HepG2 (cell line): ENCODE data around the gene CAMK1D. TPM values are rescaled to one million over a fixed set of nuclear protein-coding genes. Genes with fewer than 3 reads are reported as not detected.

Experiments used
- ATAC-seq: fragments of 200-7000 bp; cut with Tn5 transposase; 3 replicates; pipeline ENCODE4 v1.9.1; 2020; ENCODE audit warnings: mild to moderate bottlenecking, moderate library complexity
- BruUV-seq: library from RNA; stranded (reverse); fragments of 400-500 nt; replicated peaks from 2 replicates; lab custom pipeline; 2021; lab: Mats Ljungman, UMichigan
- CTCF ChIA-PET: fragments of 300-600 bp; formaldehyde crosslinking; extraction: SDS; loops from one replicate; lab custom pipeline; 2021; ENCODE audit warnings: low total read pairs, inconsistent platforms, low intra/inter-chr PET ratio; lab: Yijun Ruan, JAX
- POLR2A ChIA-PET: fragments of 350-600 bp; sonication (Branson Sonifier 250); formaldehyde crosslinking; loops from one replicate; lab custom pipeline; 2020; ENCODE audit warnings: antibody characterized with exemption, inconsistent platforms; lab: Yijun Ruan, JAX
- DNase-seq: peaks from one replicate; pipeline ENCODE4 v3.0.0-alpha.2; 2015; ENCODE audit warnings: low spot score
- FAIRE-seq: peaks from 3 replicates; lab custom pipeline; 2011; peaks lifted over from hg19 to GRCh38; lab: Jason Lieb, UNC
- H2AFZ ChIP-seq: one replicate; pipeline ENCODE4 v1.6.1; 2011; ENCODE audit warnings: low read length, inconsistent platforms
- H3K27ac ChIP-seq: fragments of 300-600 bp; 3 replicates; pipeline ENCODE4 v1.8.0; 2011; ENCODE audit warnings: mixed run types, mild to moderate bottlenecking, mixed read lengths, low read length, inconsistent platforms; ENCODE audit not compliant: insufficient read depth; ENCODE audit errors: extremely low read length
- H3K27me3 ChIP-seq, 2 experiments: fragments of 200-600 bp in 1 of 2; 2 replicates in 1 of 2; 3 replicates in 1 of 2; pipeline versions ENCODE4 v1.6.0 to v1.8.0; 2011; ENCODE audit warnings: low read length in 2 of 2, mild to moderate bottlenecking in 2 of 2, moderate library complexity in 2 of 2, inconsistent platforms in 1 of 2; ENCODE audit not compliant: insufficient read depth in 2 of 2, control insufficient read depth in 1 of 2
- H3K36me3 ChIP-seq, 2 experiments: fragments of 200-600 bp in 1 of 2; replicated peaks in 1 of 2; 2 replicates in 1 of 2; 3 replicates in 1 of 2; pipeline versions ENCODE4 v1.5.1 to v1.8.0; 2011; ENCODE audit warnings: low read length in 2 of 2, inconsistent platforms in 1 of 2; ENCODE audit not compliant: insufficient read depth in 2 of 2, control insufficient read depth in 1 of 2
- H3K4me1 ChIP-seq: 2 replicates; pipeline ENCODE4 v1.5.1; 2012; ENCODE audit warnings: low read length, inconsistent platforms; ENCODE audit not compliant: insufficient read depth
- H3K4me2 ChIP-seq: 2 replicates; pipeline ENCODE4 v1.6.0; 2011; ENCODE audit warnings: low read depth, low read length, inconsistent platforms
- H3K4me3 ChIP-seq, 3 experiments: fragments of 200-600 bp in 1 of 3; sonication (generic), shearing (Covaris generic) in 1 of 3; replicated peaks in 1 of 3; 2 replicates each; pipeline ENCODE4 v1.5.1; 2011 to 2016; ENCODE audit warnings: low read length in 3 of 3, inconsistent platforms in 2 of 3, low read depth in 2 of 3, mild to moderate bottlenecking in 2 of 3, control low read depth in 1 of 3, mixed read lengths in 1 of 3; ENCODE audit not compliant: insufficient read depth in 1 of 3
- H3K79me2 ChIP-seq: one replicate; pipeline ENCODE4 v1.6.1; 2011; ENCODE audit warnings: low read length, inconsistent platforms; ENCODE audit not compliant: insufficient read depth
- H3K9ac ChIP-seq: 2 replicates; pipeline ENCODE4 v1.6.0; 2011; ENCODE audit warnings: mild to moderate bottlenecking, low read depth, low read length, inconsistent platforms; ENCODE audit not compliant: insufficient read depth
- H3K9me3 ChIP-seq: 2 replicates; pipeline ENCODE4 v1.5.1; 2012; ENCODE audit warnings: mild to moderate bottlenecking, low read length
- H4K20me1 ChIP-seq: 2 replicates; pipeline ENCODE4 v1.6.0; 2011; ENCODE audit warnings: inconsistent platforms, mild to moderate bottlenecking, low read length, moderate library complexity; ENCODE audit not compliant: insufficient read depth
- BCL6 ChIP-seq: IDR thresholded peaks from 2 replicates; pipeline ENCODE4 v1.6.1; 2016; ENCODE audit warnings: missing genetic modification reagents, missing compliant biosample characterization
- CBX1 ChIP-seq: IDR thresholded peaks from one replicate; pipeline ENCODE4 v1.6.1; 2016; ENCODE audit warnings: antibody characterized with exemption, low read depth
- MAFG ChIP-seq: sonication (generic); formaldehyde crosslinking; IDR thresholded peaks from 2 replicates; pipeline ENCODE4 v1.5.1; 2020; ENCODE audit warnings: mild to moderate bottlenecking, missing genetic modification reagents
- SIN3B ChIP-seq: fragments of 150-350 bp; IDR thresholded peaks from 2 replicates; pipeline ENCODE4 v1.6.1; 2014; ENCODE audit warnings: low read length
- ZMYM3 ChIP-seq: sonication (generic); formaldehyde crosslinking; IDR thresholded peaks from 2 replicates; pipeline ENCODE4 v1.5.1; 2020; ENCODE audit warnings: mild to moderate bottlenecking, missing genetic modification reagents
- ZNF205 ChIP-seq: IDR thresholded peaks from 2 replicates; pipeline ENCODE4 v1.6.1; 2018; ENCODE audit warnings: missing biosample characterization, missing genetic modification reagents
- ZNF567 ChIP-seq: sonication (generic); formaldehyde crosslinking; IDR thresholded peaks from 2 replicates; pipeline ENCODE4 v1.8.1; 2023; ENCODE audit warnings: mild to moderate bottlenecking, missing genetic modification reagents, borderline replicate concordance
- ZNF614 ChIP-seq: IDR thresholded peaks from 2 replicates; pipeline ENCODE4 v1.6.1; 2018; ENCODE audit warnings: missing biosample characterization, missing genetic modification reagents, inconsistent platforms, borderline replicate concordance
- ZNF713 ChIP-seq: sonication (generic); formaldehyde crosslinking; IDR thresholded peaks from 2 replicates; pipeline ENCODE4 v1.4.0; 2020; ENCODE audit warnings: mild to moderate bottlenecking, missing genetic modification reagents
- WGBS: methylation state at CpG from one replicate; pipeline ENCODE4 v1.1.6; 2017; ENCODE audit warnings: low lambda C conversion rate; 5-methylcytosine and 5-hydroxymethylcytosine counted together
- in situ Hi-C: cut with HindIII; loops from 2 replicates; pipeline ENCODE4 v1.10.0; 2017; ENCODE audit warnings: low pct_unique_long_range_greater_than_20kb; ENCODE audit not compliant: extremely low pct_ligation_motif_present
- intact Hi-C: fragments of 100-400 bp; cut with micrococcal nuclease; formaldehyde crosslinking; loops from one replicate; pipeline ENCODE4 v1.10.0; 2022; ENCODE audit not compliant: unreplicated experiment
- polyA plus RNA-seq, 8 experiments: library from polyadenylated mRNA; depleted of rRNA in 3 of 8; stranded (reverse) in 7 of 8; unstranded in 1 of 8; fragments of >200 nt; fragmentation: Illumina TruSeq in 4 of 8; extraction: Trizol in 4 of 8; gene quantifications; 2 replicates each; pipeline versions ENCODE4 v1.2.1 to v1.2.3, GENCODE V29; 2011 to 2016; ENCODE audit warnings: low read depth in 4 of 8, missing spikeins in 1 of 8, mixed read lengths in 1 of 8; ENCODE audit not compliant: insufficient read depth in 1 of 8
- total RNA-seq, 5 experiments: library from RNA; depleted of rRNA; stranded (reverse); fragments of >200 nt; fragmentation: Illumina TruSeq; extraction: Trizol; gene quantifications; 2 replicates each; pipeline ENCODE4 v1.2.3, GENCODE V29; 2016; ENCODE audit warnings: low read depth in 1 of 5
- TF ChIP-seq, protein P1 (sequence below): IDR thresholded peaks from 2 replicates; pipeline ENCODE4 v1.6.1; 2018; ENCODE audit warnings: missing genetic modification reagents
- TF ChIP-seq, protein P2 (sequence below): sonication (generic); formaldehyde crosslinking; IDR thresholded peaks from 2 replicates; pipeline ENCODE4 v1.8.1; 2022; ENCODE audit warnings: mild to moderate bottlenecking, missing genetic modification reagents
- TF ChIP-seq, protein P3 (sequence below): sonication (generic); formaldehyde crosslinking; IDR thresholded peaks from 2 replicates; pipeline ENCODE4 v1.4.0; 2020; ENCODE audit warnings: mild to moderate bottlenecking, missing genetic modification reagents
- TF ChIP-seq, protein P4 (sequence below): sonication (generic); formaldehyde crosslinking; IDR thresholded peaks from 2 replicates; pipeline ENCODE4 v1.5.0; 2020; ENCODE audit warnings: missing genetic modification reagents

Gene CAMK1D
- total and polyA plus RNA-seq, 2 of the 13 experiments (the other 11 are each of a cell fraction or from before 2014, with no cell fraction given), result under 0.01 TPM; not detected in 1

DNA sequence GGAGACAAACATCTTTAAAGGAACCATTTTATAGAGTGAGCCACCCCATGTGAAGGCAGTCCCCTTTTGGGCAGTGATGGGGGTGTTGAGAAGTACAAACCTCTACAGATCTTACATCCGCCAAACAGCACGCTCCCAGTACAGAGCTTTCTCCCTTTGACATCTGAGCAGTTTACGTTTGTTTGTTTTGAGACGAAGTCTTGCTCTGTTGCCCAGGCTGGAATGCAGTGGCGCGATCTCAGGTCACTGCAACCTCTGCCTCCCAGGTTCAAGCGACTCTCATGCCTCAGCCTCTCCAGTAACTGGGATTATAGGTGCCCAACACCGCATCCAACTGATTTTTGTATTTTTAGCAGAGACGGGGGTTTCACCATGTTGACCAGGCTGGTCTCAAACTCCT lies 523.2 kb downstream of the CAMK1D start:
- Histone ChIP-seq H3K79me2 (no peaks in the 10 kb centered on the region), H3K27ac (no peak overlapping the region), H3K36me3 (no peaks in the 10 kb centered on the region), H2AFZ (no peak overlapping the region), H4K20me1 (no peaks in the 10 kb centered on the region), H3K27me3 (peaks cover 3 to 5% of the 10 kb centered on the region in 2 experiments; a peak in 3 of 5 replicates), H3K4me1 (no peaks in the 10 kb centered on the region), H3K9me3 (no peaks in the 10 kb centered on the region), H3K9ac (no peak overlapping the region), H3K4me3 (no peak overlapping the region), H3K4me2 (no peak overlapping the region)
- TF ChIP-seq ZNF713 (CRISPR knock-in tag), result no peak
- TF ChIP-seq, protein P1, sequence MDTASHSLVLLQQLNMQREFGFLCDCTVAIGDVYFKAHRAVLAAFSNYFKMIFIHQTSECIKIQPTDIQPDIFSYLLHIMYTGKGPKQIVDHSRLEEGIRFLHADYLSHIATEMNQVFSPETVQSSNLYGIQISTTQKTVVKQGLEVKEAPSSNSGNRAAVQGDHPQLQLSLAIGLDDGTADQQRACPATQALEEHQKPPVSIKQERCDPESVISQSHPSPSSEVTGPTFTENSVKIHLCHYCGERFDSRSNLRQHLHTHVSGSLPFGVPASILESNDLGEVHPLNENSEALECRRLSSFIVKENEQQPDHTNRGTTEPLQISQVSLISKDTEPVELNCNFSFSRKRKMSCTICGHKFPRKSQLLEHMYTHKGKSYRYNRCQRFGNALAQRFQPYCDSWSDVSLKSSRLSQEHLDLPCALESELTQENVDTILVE (CRISPR knock-in tag), result no peak
- TF ChIP-seq CBX1, result no peak
- no peak for TF ChIP-seq ZNF567 (CRISPR knock-in tag)
- ChIA-PET POLR2A (no interaction called here), CTCF (no interaction called here)
- ATAC-seq, result no peak
- intact Hi-C loops, result no loop called here
- FAIRE-seq, result no peak
- WGBS, result 26% methylated on average over 9 of the region's 9 CpGs
- in situ Hi-C loops, result no loop called here
- DNase-seq, result no peak
- BruUV-seq, result no TSS peak

DNA sequence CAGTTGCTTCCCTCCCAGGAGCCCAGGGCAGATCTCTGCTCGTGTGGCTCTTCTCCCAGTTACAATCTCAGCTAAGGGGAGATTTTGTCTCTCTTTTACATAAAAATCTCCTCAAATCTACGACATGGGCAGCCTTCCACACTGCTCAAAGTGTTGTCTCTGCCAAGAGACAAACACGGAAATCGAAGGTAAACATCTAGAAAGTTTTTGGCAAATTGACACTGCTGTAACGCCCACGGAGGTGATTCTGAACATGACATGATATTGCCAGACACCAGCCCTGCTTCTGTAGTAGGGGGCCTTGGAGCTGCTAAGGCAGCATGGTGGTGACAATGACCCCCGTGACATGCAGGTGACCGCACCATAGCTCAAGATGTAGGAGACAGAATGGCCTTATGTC lies 523.8 kb downstream of the CAMK1D start:
- no TSS peak for BruUV-seq
- TF ChIP-seq, protein P2, sequence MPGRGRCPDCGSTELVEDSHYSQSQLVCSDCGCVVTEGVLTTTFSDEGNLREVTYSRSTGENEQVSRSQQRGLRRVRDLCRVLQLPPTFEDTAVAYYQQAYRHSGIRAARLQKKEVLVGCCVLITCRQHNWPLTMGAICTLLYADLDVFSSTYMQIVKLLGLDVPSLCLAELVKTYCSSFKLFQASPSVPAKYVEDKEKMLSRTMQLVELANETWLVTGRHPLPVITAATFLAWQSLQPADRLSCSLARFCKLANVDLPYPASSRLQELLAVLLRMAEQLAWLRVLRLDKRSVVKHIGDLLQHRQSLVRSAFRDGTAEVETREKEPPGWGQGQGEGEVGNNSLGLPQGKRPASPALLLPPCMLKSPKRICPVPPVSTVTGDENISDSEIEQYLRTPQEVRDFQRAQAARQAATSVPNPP (CRISPR knock-in tag), result no peak
- TF ChIP-seq BCL6 (CRISPR knock-in tag) (no peak), ZNF614 (CRISPR knock-in tag) (no peak), ZNF205 (CRISPR knock-in tag) (no peak), MAFG (no peak), SIN3B (no peak), ZMYM3 (no peak)
- TF ChIP-seq, protein P3, sequence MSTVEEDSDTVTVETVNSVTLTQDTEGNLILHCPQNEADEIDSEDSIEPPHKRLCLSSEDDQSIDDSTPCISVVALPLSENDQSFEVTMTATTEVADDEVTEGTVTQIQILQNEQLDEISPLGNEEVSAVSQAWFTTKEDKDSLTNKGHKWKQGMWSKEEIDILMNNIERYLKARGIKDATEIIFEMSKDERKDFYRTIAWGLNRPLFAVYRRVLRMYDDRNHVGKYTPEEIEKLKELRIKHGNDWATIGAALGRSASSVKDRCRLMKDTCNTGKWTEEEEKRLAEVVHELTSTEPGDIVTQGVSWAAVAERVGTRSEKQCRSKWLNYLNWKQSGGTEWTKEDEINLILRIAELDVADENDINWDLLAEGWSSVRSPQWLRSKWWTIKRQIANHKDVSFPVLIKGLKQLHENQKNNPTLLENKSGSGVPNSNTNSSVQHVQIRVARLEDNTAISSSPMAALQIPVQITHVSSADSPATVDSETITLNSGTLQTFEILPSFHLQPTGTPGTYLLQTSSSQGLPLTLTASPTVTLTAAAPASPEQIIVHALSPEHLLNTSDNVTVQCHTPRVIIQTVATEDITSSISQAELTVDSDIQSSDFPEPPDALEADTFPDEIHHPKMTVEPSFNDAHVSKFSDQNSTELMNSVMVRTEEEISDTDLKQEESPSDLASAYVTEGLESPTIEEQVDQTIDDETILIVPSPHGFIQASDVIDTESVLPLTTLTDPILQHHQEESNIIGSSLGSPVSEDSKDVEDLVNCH (CRISPR knock-in tag), result no peak
- TF ChIP-seq, protein P4, sequence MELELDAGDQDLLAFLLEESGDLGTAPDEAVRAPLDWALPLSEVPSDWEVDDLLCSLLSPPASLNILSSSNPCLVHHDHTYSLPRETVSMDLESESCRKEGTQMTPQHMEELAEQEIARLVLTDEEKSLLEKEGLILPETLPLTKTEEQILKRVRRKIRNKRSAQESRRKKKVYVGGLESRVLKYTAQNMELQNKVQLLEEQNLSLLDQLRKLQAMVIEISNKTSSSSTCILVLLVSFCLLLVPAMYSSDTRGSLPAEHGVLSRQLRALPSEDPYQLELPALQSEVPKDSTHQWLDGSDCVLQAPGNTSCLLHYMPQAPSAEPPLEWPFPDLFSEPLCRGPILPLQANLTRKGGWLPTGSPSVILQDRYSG (CRISPR knock-in tag), result no peak

More for the DNA sequence above, 523.8 kb downstream of the CAMK1D start:
- ATAC-seq (no peak), FAIRE-seq (no peak), DNase-seq (no peak)
- Histone ChIP-seq H3K36me3 (no peaks in the 10 kb centered on the region), H3K9ac (no peak overlapping the region), H4K20me1 (no peaks in the 10 kb centered on the region), H3K4me2 (no peak overlapping the region), H3K4me3 (no peak overlapping the region), H3K4me1 (no peaks in the 10 kb centered on the region), H3K27ac (no peak overlapping the region), H3K9me3 (no peaks in the 10 kb centered on the region), H3K79me2 (no peaks in the 10 kb centered on the region), H3K27me3 (peaks cover 3% of the 10 kb centered on the region in 2 experiments; a peak in 3 of 5 replicates), H2AFZ (no peak overlapping the region)
- WGBS, result 11% methylated on average over 8 of the region's 8 CpGs
- ChIA-PET CTCF (no interaction called here), POLR2A (no interaction called here)
- in situ Hi-C loops, result no loop called here
- intact Hi-C loops, result no loop called here
